ENCODE data around the gene NXPH2.

NXPH2 gene

DNA sequence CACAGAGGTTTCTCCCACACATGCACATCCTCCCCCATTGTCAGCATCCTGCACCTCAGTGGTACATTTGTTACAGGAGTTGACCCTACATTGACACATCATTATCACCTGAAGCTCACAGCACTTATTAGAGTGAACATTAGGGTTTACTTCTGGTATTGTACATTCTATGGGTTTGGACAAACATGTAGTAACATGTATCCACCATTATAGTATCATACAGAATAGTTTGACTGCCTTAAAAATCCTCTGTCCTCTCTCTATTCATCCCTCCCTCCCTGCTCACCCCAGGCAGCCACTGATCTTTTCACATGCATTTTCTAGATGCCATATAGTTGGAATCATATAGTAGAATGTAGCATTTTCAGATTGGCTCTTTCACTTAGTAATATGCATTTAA is 53.5 kb downstream of the NXPH2 start:
- H3K36me3 Mint-ChIP-seq, result no peaks in the 10 kb centered on the region
- H3K9me3 Mint-ChIP-seq, result no peaks in the 10 kb centered on the region
- peaks cover 3% of the 10 kb centered on the region for H3K27me3 Mint-ChIP-seq
- no peak overlapping the region for H3K4me3 Mint-ChIP-seq
- H3K27ac Mint-ChIP-seq, result no peak overlapping the region
- H3K4me1 Mint-ChIP-seq, result no peaks in the 10 kb centered on the region

DNA sequence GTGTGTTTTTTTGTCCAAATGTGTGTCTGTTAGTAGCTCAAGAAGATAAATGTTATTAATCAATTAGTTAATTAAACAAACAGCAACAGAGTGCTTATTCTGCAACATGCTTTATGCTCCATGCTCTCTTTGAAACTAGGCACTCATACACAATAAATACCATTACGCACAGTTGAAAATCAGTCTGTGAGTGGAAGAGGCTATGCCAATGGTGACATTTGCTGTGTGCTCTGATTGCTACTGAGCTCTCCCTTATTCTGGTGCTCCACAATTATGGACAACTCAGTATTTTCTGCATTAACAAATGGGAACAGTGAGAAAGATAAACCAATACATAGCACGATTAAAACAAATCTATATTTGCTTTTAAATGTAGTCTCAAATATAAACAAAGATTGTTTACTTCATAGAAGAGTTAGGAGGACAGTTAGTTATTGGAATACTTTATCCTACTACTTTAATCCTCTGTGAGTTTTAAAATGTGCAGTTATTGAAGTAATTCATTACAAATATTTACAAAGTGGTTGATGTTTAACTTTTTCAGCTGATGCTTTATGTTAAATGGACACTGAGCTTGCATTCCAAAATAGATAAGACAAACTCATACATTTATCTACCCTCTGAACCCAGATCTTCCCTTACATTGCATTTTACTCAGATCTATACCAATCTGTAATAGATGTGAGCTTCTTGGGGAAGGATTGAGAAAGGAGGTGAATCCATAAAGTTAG is 55.3 kb downstream of the NXPH2 start:
- Mint-ChIP-seq H3K4me3 (no peak overlapping the region), H3K4me1 (no peaks in the 10 kb centered on the region)

DNA sequence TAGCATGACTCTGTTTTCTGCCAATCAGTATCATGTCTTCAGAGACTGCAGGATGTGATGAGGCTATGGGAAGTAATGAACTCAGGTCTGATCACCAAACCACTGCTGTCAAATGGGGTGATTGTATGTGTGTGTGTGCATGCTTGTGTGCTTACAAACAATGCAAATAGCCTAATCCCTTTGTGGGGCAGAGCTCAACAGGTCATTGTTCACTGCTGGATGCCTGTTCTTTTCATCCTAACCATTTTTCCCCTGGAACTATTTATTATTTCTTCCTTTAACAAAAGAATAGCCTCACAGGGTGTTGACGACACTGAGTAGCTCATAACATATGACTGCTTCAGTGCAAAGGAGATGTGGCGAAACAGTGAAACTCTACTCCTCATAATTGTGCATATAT is 55.9 kb downstream of the NXPH2 start:
- Mint-ChIP-seq H3K36me3 (no peaks in the 10 kb centered on the region), H3K4me1 (no peaks in the 10 kb centered on the region), H3K4me3 (no peak overlapping the region), H3K27me3 (peaks cover 3% of the 10 kb centered on the region), H3K9me3 (no peaks in the 10 kb centered on the region), H3K27ac (no peak overlapping the region)

More for the DNA sequence above, 55.3 kb downstream of the NXPH2 start:
- Mint-ChIP-seq H3K27ac (no peak overlapping the region), H3K36me3 (no peaks in the 10 kb centered on the region), H3K27me3 (peaks cover 3% of the 10 kb centered on the region), H3K9me3 (no peaks in the 10 kb centered on the region)

DNA sequence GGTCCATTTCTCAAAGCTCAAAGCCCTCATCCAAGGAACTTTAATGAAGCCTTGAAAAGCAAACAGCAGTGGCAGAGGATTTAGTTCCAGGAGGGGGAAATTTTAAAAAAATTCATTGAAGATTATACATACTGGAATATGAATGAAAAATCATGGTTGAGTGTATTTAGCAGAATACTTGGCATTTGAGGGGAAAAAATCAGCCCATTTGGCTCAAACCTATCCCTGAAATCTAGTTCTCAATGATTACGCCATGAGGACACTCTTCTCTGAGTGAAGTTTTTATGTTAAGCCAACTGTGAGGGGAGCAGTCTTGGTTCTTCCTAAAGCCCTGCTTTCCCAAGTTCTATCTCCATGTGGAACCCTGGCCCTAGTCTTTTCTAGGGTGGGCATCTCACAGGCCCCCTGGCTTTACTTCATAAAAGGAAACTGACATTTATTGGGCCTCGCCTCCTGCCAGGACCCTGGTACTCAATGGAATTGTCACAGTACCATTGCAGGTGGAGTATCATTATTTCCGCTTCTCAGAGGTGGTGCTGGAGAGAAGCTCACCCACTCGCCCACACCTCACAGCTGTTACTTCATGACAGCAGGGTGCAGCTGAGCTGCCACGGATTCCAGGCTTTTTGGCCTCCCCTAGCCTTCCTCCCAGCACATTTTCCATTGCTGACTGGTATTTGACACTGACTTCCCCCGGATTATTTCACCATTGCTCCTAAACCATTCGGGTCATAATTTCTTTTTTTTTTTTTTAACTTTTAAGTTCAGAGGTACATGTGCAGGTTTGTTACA is 56.8 kb downstream of the NXPH2 start:
- H3K36me3 Mint-ChIP-seq, result no peaks in the 10 kb centered on the region
- H3K4me3 Mint-ChIP-seq, result no peak overlapping the region
- no peaks in the 10 kb centered on the region for H3K4me1 Mint-ChIP-seq
- H3K27ac Mint-ChIP-seq, result no peak overlapping the region
- peaks cover 2% of the 10 kb centered on the region for H3K27me3 Mint-ChIP-seq
- no peaks in the 10 kb centered on the region for H3K9me3 Mint-ChIP-seq

DNA sequence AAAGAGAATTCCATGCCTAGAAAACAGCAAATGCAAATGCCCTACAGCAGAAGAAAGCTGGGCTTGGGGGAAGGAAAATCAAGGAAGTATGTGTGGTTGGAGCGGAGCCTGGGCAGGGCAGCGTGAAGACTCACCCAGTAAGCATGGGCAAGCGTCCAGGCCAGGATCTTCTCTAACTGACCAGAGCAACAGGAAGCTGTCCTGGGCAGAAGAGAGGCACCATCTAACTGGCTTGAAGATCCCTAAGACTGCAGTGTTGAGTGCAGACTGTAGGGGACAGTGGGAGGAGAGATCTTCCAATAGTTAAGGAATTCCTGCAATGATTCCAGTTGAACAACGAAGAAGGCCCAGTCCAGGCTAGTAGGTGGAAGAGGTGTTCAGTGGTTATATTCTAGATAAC is 57.9 kb downstream of the NXPH2 start:
- Mint-ChIP-seq H3K27ac (no peak overlapping the region), H3K4me1 (no peaks in the 10 kb centered on the region), H3K4me3 (no peak overlapping the region), H3K27me3 (peaks cover 6% of the 10 kb centered on the region), H3K9me3 (no peaks in the 10 kb centered on the region), H3K36me3 (no peaks in the 10 kb centered on the region)

DNA sequence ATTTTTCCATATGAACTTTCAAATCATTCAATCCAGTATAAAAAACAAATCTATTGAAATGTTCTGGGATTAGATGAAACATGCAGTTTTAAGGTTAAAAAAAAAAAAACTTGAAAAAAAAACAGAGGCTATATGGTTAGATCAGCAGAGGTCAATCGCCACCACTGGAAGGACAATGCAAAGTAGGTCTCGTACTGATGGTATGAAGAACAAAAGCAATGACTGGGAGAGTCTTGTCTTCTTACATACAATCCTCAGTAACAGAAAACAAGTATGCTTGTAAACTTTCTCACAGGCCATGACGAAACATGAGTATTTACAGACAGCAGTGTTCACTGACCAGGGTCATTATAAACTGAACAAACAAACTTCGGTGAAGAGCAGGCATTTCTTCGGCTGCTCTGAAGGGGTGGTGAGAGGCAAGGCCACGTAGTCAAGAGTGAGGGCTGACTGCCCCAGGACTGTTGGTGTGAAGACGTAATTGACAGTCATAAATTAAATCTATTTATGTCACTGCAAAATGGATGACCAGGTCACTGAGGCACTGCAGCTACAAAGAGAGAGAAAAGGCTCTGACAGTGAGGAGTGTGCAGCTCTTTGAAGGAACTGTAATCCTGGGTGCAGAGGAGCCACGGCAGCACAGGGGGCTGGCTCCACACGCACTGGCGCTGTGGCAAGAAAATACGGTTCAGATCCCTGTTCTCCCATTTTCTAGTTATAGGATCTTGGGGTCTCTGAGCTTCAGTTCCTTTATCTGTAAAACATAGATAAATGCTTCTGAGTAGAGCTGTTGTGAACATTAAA is 60.0 kb downstream of the NXPH2 start:
- no peak overlapping the region for H3K27ac Mint-ChIP-seq
- H3K4me1 Mint-ChIP-seq, result no peaks in the 10 kb centered on the region
- no peaks in the 10 kb centered on the region for H3K9me3 Mint-ChIP-seq
- no peak overlapping the region for H3K4me3 Mint-ChIP-seq
- H3K27me3 Mint-ChIP-seq, result peaks cover 6% of the 10 kb centered on the region
- no peaks in the 10 kb centered on the region for H3K36me3 Mint-ChIP-seq

DNA sequence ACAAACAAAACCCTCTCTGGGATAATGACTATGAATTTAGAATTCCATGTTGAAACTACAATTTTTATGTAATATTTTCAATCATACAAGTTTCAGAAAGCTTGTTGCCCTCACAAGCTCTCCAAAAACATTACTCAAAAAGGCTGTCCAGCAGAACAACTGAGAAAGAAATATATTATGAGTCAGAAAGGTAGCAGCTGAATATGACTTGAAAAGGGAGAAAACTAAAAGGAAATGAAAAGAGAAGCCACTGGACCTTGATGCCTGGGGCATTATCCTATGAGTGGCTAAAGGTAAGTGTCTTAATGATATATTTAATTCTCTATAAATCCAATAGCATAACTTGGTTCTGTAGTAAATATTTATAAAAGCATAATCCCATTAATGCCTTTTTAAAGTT is 61.8 kb downstream of the NXPH2 start:
- no peak overlapping the region for H3K27ac Mint-ChIP-seq
- H3K9me3 Mint-ChIP-seq, result no peaks in the 10 kb centered on the region
- no peaks in the 10 kb centered on the region for H3K36me3 Mint-ChIP-seq
- no peak overlapping the region for H3K4me3 Mint-ChIP-seq
- peaks cover 6% of the 10 kb centered on the region for H3K27me3 Mint-ChIP-seq
- H3K4me1 Mint-ChIP-seq, result no peaks in the 10 kb centered on the region

DNA sequence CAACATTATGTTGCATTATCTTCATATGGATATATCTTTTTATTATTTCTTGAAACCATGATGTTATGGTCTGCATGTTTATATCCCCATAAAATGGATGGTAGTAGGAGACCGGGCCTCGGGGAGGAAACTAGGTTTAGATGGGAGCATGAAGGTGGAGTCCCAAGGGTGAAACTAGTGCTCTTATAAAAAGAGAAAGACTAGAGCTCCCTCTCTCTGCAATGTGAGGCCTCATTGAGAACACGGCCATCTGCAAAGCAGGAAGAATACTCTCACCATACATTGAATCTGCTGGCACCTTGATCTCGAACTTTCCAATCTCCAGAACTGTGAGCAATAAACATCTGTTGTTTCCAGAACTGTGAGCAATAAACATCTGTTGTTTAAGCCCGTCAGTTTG is 64.0 kb downstream of the NXPH2 start:
- Mint-ChIP-seq H3K27ac (no peak overlapping the region), H3K9me3 (no peaks in the 10 kb centered on the region), H3K36me3 (no peaks in the 10 kb centered on the region), H3K4me1 (no peaks in the 10 kb centered on the region), H3K27me3 (peaks cover 6% of the 10 kb centered on the region), H3K4me3 (no peak overlapping the region)

DNA sequence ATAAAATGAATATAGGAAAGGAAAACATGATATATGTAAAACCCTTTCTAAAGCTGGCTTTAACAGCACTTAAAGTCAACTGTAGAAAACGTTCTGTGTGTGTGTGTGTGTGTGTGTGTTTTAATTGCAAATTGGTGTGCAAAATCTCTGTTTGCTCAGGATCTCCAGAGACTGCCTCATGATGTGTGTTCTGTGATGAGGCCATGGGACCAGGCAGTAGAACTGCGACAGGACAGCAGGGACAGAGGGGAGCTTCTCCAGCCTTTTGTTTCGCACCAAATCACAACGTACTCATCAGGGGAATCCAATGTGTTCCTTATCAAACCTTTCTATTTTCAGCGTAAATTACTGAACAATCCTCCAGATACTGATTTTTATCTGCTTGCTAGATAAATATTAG is 66.7 kb downstream of the NXPH2 start:
- Mint-ChIP-seq H3K36me3 (no peaks in the 10 kb centered on the region), H3K27ac (no peak overlapping the region), H3K27me3 (peaks cover 5% of the 10 kb centered on the region), H3K9me3 (no peaks in the 10 kb centered on the region), H3K4me1 (no peaks in the 10 kb centered on the region), H3K4me3 (no peak overlapping the region)

DNA sequence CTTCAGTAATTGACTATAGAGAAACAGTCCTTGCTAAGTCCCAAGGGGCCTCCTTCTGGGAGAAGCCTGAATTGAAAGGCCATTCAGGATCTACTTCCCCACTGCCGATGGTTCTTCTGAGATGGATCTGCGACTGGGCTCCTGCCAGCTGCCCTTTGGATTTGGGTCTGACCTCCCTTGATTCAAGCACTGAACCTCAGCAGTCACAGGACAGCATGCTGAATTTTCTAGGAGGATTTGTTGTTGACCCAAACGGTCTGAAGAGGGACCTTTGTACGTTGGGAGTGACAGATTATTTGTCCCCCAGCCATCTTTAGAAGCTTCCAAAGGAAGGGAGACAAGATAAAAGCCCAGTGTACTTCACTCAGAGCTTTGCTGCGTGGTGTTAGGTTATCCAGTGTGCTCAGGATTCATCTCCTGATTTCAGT is 67.1 kb downstream of the NXPH2 start:
- Mint-ChIP-seq H3K9me3 (no peaks in the 10 kb centered on the region), H3K36me3 (no peaks in the 10 kb centered on the region), H3K4me3 (no peak overlapping the region), H3K4me1 (no peaks in the 10 kb centered on the region), H3K27me3 (peaks cover 5% of the 10 kb centered on the region), H3K27ac (no peak overlapping the region)

DNA sequence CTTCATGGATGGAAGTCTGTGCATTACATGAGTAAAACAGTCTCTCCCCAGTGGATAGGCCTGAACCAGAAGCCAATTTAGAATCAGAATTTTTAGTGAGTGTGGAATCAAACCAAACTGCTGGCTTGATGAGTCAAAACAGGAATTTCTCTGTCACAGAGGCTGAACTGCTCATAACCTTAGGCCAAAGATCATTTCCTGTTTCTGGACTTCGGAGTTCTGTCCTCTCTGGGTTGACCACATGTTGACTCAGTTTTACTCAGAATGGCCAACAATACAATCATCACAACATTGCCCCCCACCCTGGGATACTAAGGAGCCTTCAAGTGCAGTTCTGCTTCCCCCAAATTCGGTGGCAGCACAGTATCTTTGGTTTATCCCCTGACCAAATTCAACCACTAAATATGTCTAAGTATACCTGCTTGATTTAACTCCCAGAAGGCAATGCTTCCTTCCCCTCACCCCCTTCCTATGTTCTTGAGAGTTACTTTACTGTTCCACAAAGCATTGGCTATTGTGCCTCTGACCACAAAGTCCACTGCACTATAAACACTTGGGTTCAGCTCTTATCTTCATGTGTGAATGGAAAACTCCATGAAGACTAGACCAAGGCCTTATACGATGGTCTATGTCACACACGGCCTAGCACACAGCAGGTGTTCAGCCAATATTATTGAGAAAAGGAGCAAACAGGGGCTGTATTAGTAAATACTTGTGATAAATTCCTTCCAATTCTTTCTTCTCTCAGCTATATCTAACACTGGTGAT is 67.8 kb downstream of the NXPH2 start:
- no peaks in the 10 kb centered on the region for H3K36me3 Mint-ChIP-seq

DNA sequence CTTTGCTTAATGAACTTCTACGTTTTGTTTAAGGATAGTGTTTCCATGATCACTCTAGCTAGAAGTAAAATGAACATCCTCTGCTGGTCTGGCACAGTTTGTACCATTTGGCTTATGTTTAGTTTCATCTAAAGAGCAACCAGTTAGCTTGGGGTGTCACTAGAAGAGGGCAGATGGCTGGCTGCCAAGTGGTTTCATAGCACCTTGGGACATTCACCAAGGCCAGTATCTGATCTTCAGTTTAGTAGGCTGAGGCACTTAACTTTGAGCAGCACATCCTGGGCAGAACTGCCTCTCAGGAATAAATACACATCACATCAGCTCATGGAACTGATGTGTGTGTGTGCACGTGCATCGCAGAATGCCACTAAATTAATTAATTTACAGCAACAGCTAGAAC is 68.4 kb downstream of the NXPH2 start:
- no peaks in the 10 kb centered on the region for H3K4me1 Mint-ChIP-seq
- no peaks in the 10 kb centered on the region for H3K9me3 Mint-ChIP-seq
- H3K4me3 Mint-ChIP-seq, result no peak overlapping the region
- H3K27ac Mint-ChIP-seq, result no peak overlapping the region
- H3K27me3 Mint-ChIP-seq, result no peaks in the 10 kb centered on the region
- no peaks in the 10 kb centered on the region for H3K36me3 Mint-ChIP-seq

More for the DNA sequence above, 67.8 kb downstream of the NXPH2 start:
- Mint-ChIP-seq H3K4me3 (no peak overlapping the region), H3K9me3 (no peaks in the 10 kb centered on the region), H3K4me1 (no peaks in the 10 kb centered on the region), H3K27ac (no peak overlapping the region), H3K27me3 (peaks cover 1% of the 10 kb centered on the region)

DNA sequence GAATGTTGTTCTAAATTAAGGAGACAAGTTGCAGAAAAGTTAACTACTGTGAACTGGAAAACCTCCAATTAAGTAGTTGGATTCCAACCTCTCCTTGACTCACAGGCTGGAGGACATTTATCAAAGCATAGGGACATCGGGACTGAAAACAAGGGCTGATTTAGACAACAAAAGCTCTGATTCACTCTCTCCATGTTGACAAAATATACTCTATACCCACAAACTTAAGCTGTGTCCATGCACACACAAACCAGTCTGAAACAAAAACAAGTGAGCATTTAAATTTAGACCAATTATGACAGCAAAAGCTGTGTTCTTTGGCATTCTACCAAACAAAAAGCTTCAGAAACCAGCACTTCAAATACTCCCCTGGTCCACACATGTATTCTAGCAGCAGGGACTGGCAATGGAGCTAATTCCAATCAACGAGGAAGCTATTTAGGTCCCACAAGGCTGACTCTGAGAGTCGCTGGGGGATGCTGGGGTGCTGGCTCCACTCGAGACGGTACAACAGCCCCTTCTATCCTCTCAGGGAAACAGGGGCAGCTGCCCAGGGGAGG is 71.4 kb downstream of the NXPH2 start:
- no peak overlapping the region for H3K27ac Mint-ChIP-seq
- no peaks in the 10 kb centered on the region for H3K36me3 Mint-ChIP-seq
- no peak overlapping the region for H3K4me3 Mint-ChIP-seq
- H3K4me1 Mint-ChIP-seq, result no peaks in the 10 kb centered on the region
- no peaks in the 10 kb centered on the region for H3K9me3 Mint-ChIP-seq
- H3K27me3 Mint-ChIP-seq, result no peaks in the 10 kb centered on the region

DNA sequence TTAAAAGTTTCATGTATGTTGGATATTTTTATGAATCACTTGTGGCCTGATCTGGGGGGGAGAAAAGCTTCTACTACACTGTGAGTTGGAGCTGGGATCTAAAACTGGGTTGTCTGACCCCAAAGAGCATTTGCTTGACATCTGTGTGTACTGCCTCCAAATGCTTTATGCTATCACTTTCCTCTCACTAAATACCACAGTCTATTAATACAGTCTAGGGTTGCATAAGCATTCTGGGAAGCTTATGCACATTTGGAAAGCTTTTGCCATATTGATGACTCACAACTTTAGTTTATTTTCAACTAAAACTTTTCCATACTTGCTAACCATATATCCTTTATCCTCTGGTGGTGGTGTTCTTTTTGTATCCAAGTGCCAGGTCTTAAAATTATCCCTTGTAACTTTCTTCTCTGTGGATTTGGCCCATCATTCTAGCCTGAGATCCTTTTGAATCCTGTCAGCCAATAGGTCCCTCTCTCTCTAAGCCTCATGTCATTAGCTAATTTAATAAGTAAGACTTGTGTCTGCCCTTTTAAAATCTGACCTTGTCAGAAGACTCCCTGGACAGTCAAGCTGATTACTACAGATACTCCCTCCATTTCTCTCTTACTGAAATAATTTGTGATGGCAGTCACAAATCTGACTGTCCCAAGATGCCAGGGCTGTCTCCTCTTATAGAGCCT is 72.7 kb downstream of the NXPH2 start:
- no peaks in the 10 kb centered on the region for H3K36me3 Mint-ChIP-seq

More for the DNA sequence above, 72.7 kb downstream of the NXPH2 start:
- Mint-ChIP-seq H3K27me3 (no peaks in the 10 kb centered on the region), H3K4me3 (no peak overlapping the region), H3K9me3 (no peaks in the 10 kb centered on the region), H3K27ac (no peak overlapping the region), H3K4me1 (no peaks in the 10 kb centered on the region)

Measured in activated naive CD4-positive, alpha-beta T cell treated with anti-CD3 and anti-CD28 coated beads, Interleukin-2, amount 50 U/mL, for 24 hours (primary cell).